HepG2 (cell line): ENCODE results near the gene SELENOT. TPM values are rescaled to one million over a fixed set of nuclear protein-coding genes. Genes with fewer than 3 reads are reported as not detected.

Source experiments
- ATAC-seq: fragments of 200-7000 bp; cut with Tn5 transposase; 3 replicates; pipeline ENCODE4 v1.9.1; 2020; ENCODE audit warnings: mild to moderate bottlenecking, moderate library complexity
- BruUV-seq: library from RNA; stranded (reverse); fragments of 400-500 nt; replicated peaks from 2 replicates; lab custom pipeline; 2021; lab: Mats Ljungman, UMichigan
- CTCF ChIA-PET: fragments of 300-600 bp; formaldehyde crosslinking; extraction: SDS; loops from one replicate; lab custom pipeline; 2021; ENCODE audit warnings: low total read pairs, inconsistent platforms, low intra/inter-chr PET ratio; lab: Yijun Ruan, JAX
- POLR2A ChIA-PET: fragments of 350-600 bp; sonication (Branson Sonifier 250); formaldehyde crosslinking; loops from one replicate; lab custom pipeline; 2020; ENCODE audit warnings: antibody characterized with exemption, inconsistent platforms; lab: Yijun Ruan, JAX
- DNase-seq: peaks from one replicate; pipeline ENCODE4 v3.0.0-alpha.2; 2015; ENCODE audit warnings: low spot score
- FAIRE-seq: peaks from 3 replicates; lab custom pipeline; 2011; peaks lifted over from hg19 to GRCh38; lab: Jason Lieb, UNC
- H2AFZ ChIP-seq: one replicate; pipeline ENCODE4 v1.6.1; 2011; ENCODE audit warnings: low read length, inconsistent platforms
- H3K27ac ChIP-seq: fragments of 300-600 bp; 3 replicates; pipeline ENCODE4 v1.8.0; 2011; ENCODE audit warnings: mixed run types, mild to moderate bottlenecking, mixed read lengths, low read length, inconsistent platforms; ENCODE audit not compliant: insufficient read depth; ENCODE audit errors: extremely low read length
- H3K27me3 ChIP-seq, 2 experiments: fragments of 200-600 bp in 1 of 2; 2 replicates in 1 of 2; 3 replicates in 1 of 2; pipeline versions ENCODE4 v1.6.0 to v1.8.0; 2011; ENCODE audit warnings: low read length in 2 of 2, mild to moderate bottlenecking in 2 of 2, moderate library complexity in 2 of 2, inconsistent platforms in 1 of 2; ENCODE audit not compliant: insufficient read depth in 2 of 2, control insufficient read depth in 1 of 2
- H3K36me3 ChIP-seq, 2 experiments: fragments of 200-600 bp in 1 of 2; replicated peaks in 1 of 2; 2 replicates in 1 of 2; 3 replicates in 1 of 2; pipeline versions ENCODE4 v1.5.1 to v1.8.0; 2011; ENCODE audit warnings: low read length in 2 of 2, inconsistent platforms in 1 of 2; ENCODE audit not compliant: insufficient read depth in 2 of 2, control insufficient read depth in 1 of 2
- H3K4me1 ChIP-seq: 2 replicates; pipeline ENCODE4 v1.5.1; 2012; ENCODE audit warnings: low read length, inconsistent platforms; ENCODE audit not compliant: insufficient read depth
- H3K4me2 ChIP-seq: 2 replicates; pipeline ENCODE4 v1.6.0; 2011; ENCODE audit warnings: low read depth, low read length, inconsistent platforms
- H3K4me3 ChIP-seq, 3 experiments: fragments of 200-600 bp in 1 of 3; sonication (generic), shearing (Covaris generic) in 1 of 3; replicated peaks in 1 of 3; 2 replicates each; pipeline ENCODE4 v1.5.1; 2011 to 2016; ENCODE audit warnings: low read length in 3 of 3, inconsistent platforms in 2 of 3, low read depth in 2 of 3, mild to moderate bottlenecking in 2 of 3, control low read depth in 1 of 3, mixed read lengths in 1 of 3; ENCODE audit not compliant: insufficient read depth in 1 of 3
- H3K79me2 ChIP-seq: one replicate; pipeline ENCODE4 v1.6.1; 2011; ENCODE audit warnings: low read length, inconsistent platforms; ENCODE audit not compliant: insufficient read depth
- H3K9ac ChIP-seq: 2 replicates; pipeline ENCODE4 v1.6.0; 2011; ENCODE audit warnings: mild to moderate bottlenecking, low read depth, low read length, inconsistent platforms; ENCODE audit not compliant: insufficient read depth
- H3K9me3 ChIP-seq: 2 replicates; pipeline ENCODE4 v1.5.1; 2012; ENCODE audit warnings: mild to moderate bottlenecking, low read length
- H4K20me1 ChIP-seq: 2 replicates; pipeline ENCODE4 v1.6.0; 2011; ENCODE audit warnings: inconsistent platforms, mild to moderate bottlenecking, low read length, moderate library complexity; ENCODE audit not compliant: insufficient read depth
- FOSL2 ChIP-seq: sonication (generic); formaldehyde crosslinking; IDR thresholded peaks from 2 replicates; pipeline ENCODE4 v1.4.0; 2020; ENCODE audit warnings: missing genetic modification reagents
- KLF16 ChIP-seq, 2 experiments: sonication (generic) in 1 of 2; formaldehyde crosslinking in 1 of 2; IDR thresholded peaks; 2 replicates each; pipeline versions ENCODE4 v1.6.1 to v1.8.0; 2016 to 2023; ENCODE audit warnings: missing genetic modification reagents in 2 of 2, missing compliant biosample characterization in 1 of 2
- ZC3H4 ChIP-seq: sonication (generic); formaldehyde crosslinking; IDR thresholded peaks from 2 replicates; pipeline ENCODE4 v1.4.0; 2020; ENCODE audit warnings: missing genetic modification reagents, borderline replicate concordance
- ZNF24 ChIP-seq: fragments of 450-650 bp; IDR thresholded peaks from 2 replicates; pipeline ENCODE4 v1.6.1; 2017; ENCODE audit warnings: antibody characterized with exemption, mild to moderate bottlenecking
- ZNF274 ChIP-seq: sonication (generic); formaldehyde crosslinking; IDR thresholded peaks from 2 replicates; pipeline ENCODE4 v1.5.1; 2020; ENCODE audit warnings: mild to moderate bottlenecking, missing genetic modification reagents
- ZNF670 ChIP-seq: sonication (generic); formaldehyde crosslinking; IDR thresholded peaks from 2 replicates; pipeline ENCODE4 v1.8.0; 2022; ENCODE audit warnings: mild to moderate bottlenecking, missing genetic modification reagents, borderline replicate concordance
- WGBS: methylation state at CpG from one replicate; pipeline ENCODE4 v1.1.6; 2017; ENCODE audit warnings: low lambda C conversion rate; 5-methylcytosine and 5-hydroxymethylcytosine counted together
- in situ Hi-C: cut with HindIII; loops from 2 replicates; pipeline ENCODE4 v1.10.0; 2017; ENCODE audit warnings: low pct_unique_long_range_greater_than_20kb; ENCODE audit not compliant: extremely low pct_ligation_motif_present
- intact Hi-C: fragments of 100-400 bp; cut with micrococcal nuclease; formaldehyde crosslinking; loops from one replicate; pipeline ENCODE4 v1.10.0; 2022; ENCODE audit not compliant: unreplicated experiment
- polyA plus RNA-seq, 8 experiments: library from polyadenylated mRNA; depleted of rRNA in 3 of 8; stranded (reverse) in 7 of 8; unstranded in 1 of 8; fragments of >200 nt; fragmentation: Illumina TruSeq in 4 of 8; extraction: Trizol in 4 of 8; gene quantifications; 2 replicates each; pipeline versions ENCODE4 v1.2.1 to v1.2.3, GENCODE V29; 2011 to 2016; ENCODE audit warnings: low read depth in 4 of 8, missing spikeins in 1 of 8, mixed read lengths in 1 of 8; ENCODE audit not compliant: insufficient read depth in 1 of 8
- total RNA-seq, 5 experiments: library from RNA; depleted of rRNA; stranded (reverse); fragments of >200 nt; fragmentation: Illumina TruSeq; extraction: Trizol; gene quantifications; 2 replicates each; pipeline ENCODE4 v1.2.3, GENCODE V29; 2016; ENCODE audit warnings: low read depth in 1 of 5
- TF ChIP-seq, protein P1 (sequence below): IDR thresholded peaks from 2 replicates; pipeline ENCODE4 v1.6.1; 2016; ENCODE audit warnings: missing compliant biosample characterization, missing genetic modification reagents, borderline replicate concordance

The SELENOT gene
- total and polyA plus RNA-seq, 2 of the 13 experiments (the other 11 are each of a cell fraction or from before 2014, with no cell fraction given): 122 to 273 TPM

DNA sequence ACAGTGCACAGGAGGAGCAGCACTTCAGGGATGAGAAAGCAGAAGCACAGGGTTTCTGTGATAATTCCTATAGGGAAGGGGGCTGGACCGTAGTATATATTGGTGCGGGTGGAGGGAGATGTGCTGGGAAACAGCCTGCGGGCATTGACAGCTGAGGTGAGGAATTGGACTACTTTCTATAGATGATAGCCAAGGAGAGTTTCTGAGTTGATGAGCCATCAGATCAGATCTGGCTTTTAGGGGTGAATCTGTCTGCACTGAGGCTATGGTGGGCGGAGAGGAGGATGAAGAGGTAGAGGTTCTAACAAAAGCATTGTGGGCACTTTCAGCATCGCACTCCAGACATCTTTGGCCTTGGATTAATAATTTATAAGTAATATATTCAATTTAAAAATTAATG, 33.1 kb downstream of the SELENOT start:
- Histone ChIP-seq H3K9me3 (no peaks in the 10 kb centered on the region), H4K20me1 (no peaks in the 10 kb centered on the region), H3K4me3 (no peak overlapping the region), H3K36me3 (no peaks in the 10 kb centered on the region; a peak in 1 of 5 replicates), H2AFZ (no peak overlapping the region), H3K27ac (no peak overlapping the region), H3K9ac (no peak overlapping the region), H3K4me2 (no peak overlapping the region; the same call in 1 of the 2 replicates), H3K27me3 (no peaks in the 10 kb centered on the region), H3K79me2 (no peaks in the 10 kb centered on the region), H3K4me1 (peaks cover 12% of the 10 kb centered on the region)
- ATAC-seq (peak; percentile 14; the same call in 1 of the 3 replicates), FAIRE-seq (no peak), DNase-seq (no peak)
- ChIA-PET CTCF (no interaction called here), POLR2A (no interaction called here)
- intact Hi-C loops: no loop called here
- TF ChIP-seq ZNF670 (CRISPR knock-in tag): no peak
- no peak for TF ChIP-seq ZNF274
- TF ChIP-seq, protein P1, sequence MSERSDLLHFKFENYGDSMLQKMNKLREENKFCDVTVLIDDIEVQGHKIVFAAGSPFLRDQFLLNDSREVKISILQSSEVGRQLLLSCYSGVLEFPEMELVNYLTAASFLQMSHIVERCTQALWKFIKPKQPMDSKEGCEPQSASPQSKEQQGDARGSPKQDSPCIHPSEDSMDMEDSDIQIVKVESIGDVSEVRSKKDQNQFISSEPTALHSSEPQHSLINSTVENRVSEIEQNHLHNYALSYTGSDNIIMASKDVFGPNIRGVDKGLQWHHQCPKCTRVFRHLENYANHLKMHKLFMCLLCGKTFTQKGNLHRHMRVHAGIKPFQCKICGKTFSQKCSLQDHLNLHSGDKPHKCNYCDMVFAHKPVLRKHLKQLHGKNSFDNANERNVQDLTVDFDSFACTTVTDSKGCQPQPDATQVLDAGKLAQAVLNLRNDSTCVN: no peak
- no peak for TF ChIP-seq ZC3H4 (CRISPR knock-in tag)
- in situ Hi-C loops: no loop called here
- WGBS: 84% methylated on average over 5 of the region's 5 CpGs
- no TSS peak for BruUV-seq

DNA sequence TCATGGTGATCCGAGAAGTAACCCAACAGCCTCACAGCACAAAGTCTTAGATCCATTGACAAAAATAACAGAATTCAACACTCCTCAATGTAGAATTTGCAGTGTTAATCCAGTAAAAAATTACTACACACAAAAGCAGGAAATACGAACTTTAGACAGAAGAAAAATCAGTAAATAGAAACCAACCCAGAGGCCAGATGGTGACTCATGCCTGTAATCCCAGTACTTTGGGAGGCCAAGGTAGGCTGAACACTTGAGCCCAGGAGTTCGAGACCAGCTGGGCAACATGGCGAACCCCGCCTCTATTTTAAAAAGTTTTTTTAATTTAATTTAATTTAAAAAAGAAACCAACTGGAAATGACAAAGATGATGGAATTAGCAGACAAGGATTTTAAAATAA, 36.1 kb downstream of the SELENOT start:
- ChIA-PET CTCF (no interaction called here), POLR2A (no interaction called here)
- BruUV-seq: no TSS peak
- in situ Hi-C loops (no loop called here), intact Hi-C loops (no loop called here)
- no peak for ATAC-seq
- no peak for TF ChIP-seq KLF16 (CRISPR knock-in tag; IDR thresholded peaks at IDR 0.05)
- TF ChIP-seq FOSL2 (CRISPR knock-in tag): peak; percentile 66
- no peak for TF ChIP-seq ZNF24
- no peak for DNase-seq
- Histone ChIP-seq H3K36me3 (no peaks in the 10 kb centered on the region), H3K9me3 (no peaks in the 10 kb centered on the region), H4K20me1 (no peaks in the 10 kb centered on the region), H3K4me3 (no peak overlapping the region), H3K27ac (no peak overlapping the region), H2AFZ (no peak overlapping the region), H3K27me3 (no peaks in the 10 kb centered on the region), H3K4me1 (peaks cover 12% of the 10 kb centered on the region), H3K9ac (no peak overlapping the region), H3K4me2 (0 out of 2 replicates have a peak overlapping the region, but pooled peaks have one; percentile 23), H3K79me2 (no peaks in the 10 kb centered on the region)
- WGBS: 45% methylated on average over 5 of the region's 5 CpGs
- no peak for FAIRE-seq
